OCI-LY7 (cell line): ENCODE data around the gene PFAS. TPM values are rescaled to one million over a fixed set of nuclear protein-coding genes. Genes with fewer than 3 reads are reported as not detected.

Experiments used
- BruUV-seq: library from RNA; stranded (reverse); fragments of 400-500 nt; replicated peaks from 2 replicates; lab custom pipeline; 2021; lab: Mats Ljungman, UMichigan
- CTCF ChIA-PET: fragments of 300-600 bp; sonication (Branson Sonifier 250); formaldehyde crosslinking; loops from one replicate; lab custom pipeline; 2022; ENCODE audit warnings: antibody characterized with exemption; ENCODE audit not compliant: unreplicated experiment; lab: Charles Lee
- POLR2A ChIA-PET: fragments of 300-600 bp; sonication (Branson Sonifier 250); formaldehyde crosslinking; loops from one replicate; lab custom pipeline; 2022; ENCODE audit warnings: antibody characterized with exemption; lab: Charles Lee
- DNase-seq: peaks from one replicate; pipeline ENCODE4 v3.0.0-alpha.2; 2015; ENCODE audit warnings: low spot score
- H2AFZ ChIP-seq: fragments of 200-600 bp; sonication (generic), shearing (Covaris generic); 2 replicates; pipeline ENCODE4 v1.6.1; 2014; ENCODE audit warnings: mild to moderate bottlenecking, antibody characterized with exemption, low read length, moderate library complexity
- H3K27ac ChIP-seq: fragments of 200-600 bp; sonication (generic); 2 replicates; pipeline ENCODE4 v1.5.1; 2014; ENCODE audit warnings: mixed run types, low read depth, mild to moderate bottlenecking, moderate library complexity, low read length, inconsistent platforms; ENCODE audit not compliant: poor library complexity, severe bottlenecking
- H3K36me3 ChIP-seq: fragments of 200-600 bp; sonication (generic); 2 replicates; pipeline ENCODE4 v1.6.1; 2014; ENCODE audit warnings: mild to moderate bottlenecking, antibody characterized with exemption, low read length, moderate library complexity, mixed read lengths; ENCODE audit not compliant: insufficient read depth
- H3K4me1 ChIP-seq: fragments of 200-600 bp; sonication (generic); 2 replicates; pipeline ENCODE4 v1.5.1; 2014; ENCODE audit warnings: mild to moderate bottlenecking, low read length; ENCODE audit not compliant: insufficient read depth, poor library complexity, severe bottlenecking
- H3K4me2 ChIP-seq: fragments of 200-600 bp; sonication (generic); 2 replicates; pipeline ENCODE4 v1.6.1; 2014; ENCODE audit warnings: mild to moderate bottlenecking, low read length
- H3K4me3 ChIP-seq: fragments of 200-600 bp; sonication (generic); 2 replicates; pipeline ENCODE4 v1.5.1; 2014; ENCODE audit warnings: mild to moderate bottlenecking, low read depth, low read length; ENCODE audit not compliant: poor library complexity, severe bottlenecking
- H3K79me2 ChIP-seq: fragments of 200-600 bp; sonication (generic); 2 replicates; pipeline ENCODE4 v1.6.1; 2016; ENCODE audit warnings: low read depth, mild to moderate bottlenecking, low read length, moderate library complexity, mixed read lengths; ENCODE audit not compliant: insufficient read depth
- H3K9me2 ChIP-seq: fragments of 200-600 bp; sonication (generic); 2 replicates; pipeline ENCODE4 v1.6.1; 2016; ENCODE audit warnings: mild to moderate bottlenecking, low read length, mixed read lengths; ENCODE audit not compliant: insufficient read depth
- H3K9me3 ChIP-seq: fragments of 200-600 bp; sonication (generic); 2 replicates; pipeline ENCODE4 v1.6.1; 2014; ENCODE audit warnings: mild to moderate bottlenecking, mixed run types, low read length, mixed read lengths
- H4K20me1 ChIP-seq: fragments of 200-600 bp; sonication (generic); 2 replicates; pipeline ENCODE4 v1.6.1; 2014; ENCODE audit warnings: mild to moderate bottlenecking, antibody characterized with exemption, low read length, moderate library complexity, mixed read lengths; ENCODE audit not compliant: insufficient read depth
- EZH2phosphoT487 ChIP-seq: fragments of 200-600 bp; sonication (generic); IDR thresholded peaks from 2 replicates; pipeline ENCODE4 v1.6.1; 2018; ENCODE audit warnings: low read depth, borderline replicate concordance, mild to moderate bottlenecking, mixed run types, antibody characterized with exemption, low read length, moderate library complexity, mixed read lengths
- intact Hi-C: fragments of 100-400 bp; cut with micrococcal nuclease; formaldehyde crosslinking; loops from one replicate; pipeline ENCODE4 v1.10.0; 2022; ENCODE audit not compliant: unreplicated experiment
- total RNA-seq, 2 experiments: library from RNA; depleted of rRNA in 1 of 2; stranded (reverse); fragments of >200 nt in 1 of 2; shearing (Covaris generic) in 1 of 2; gene quantifications; 2 replicates each; pipeline ENCODE4 v1.2.3, GENCODE V29; 2014 to 2022
- TF ChIP-seq, protein P1 (sequence below): fragments of 200-600 bp; sonication (generic); conservative IDR thresholded peaks from 2 replicates; pipeline ENCODE4 v1.5.1; 2014; ENCODE audit warnings: mild to moderate bottlenecking, antibody characterized with exemption, low read length, moderate library complexity, mixed read lengths

PFAS gene
- total RNA-seq, 2 experiments from 2014 or later, result 114 to 180 TPM

- intact Hi-C loops, result no loop called here
- no peak for TF ChIP-seq EZH2phosphoT487
- TF ChIP-seq, protein P1, sequence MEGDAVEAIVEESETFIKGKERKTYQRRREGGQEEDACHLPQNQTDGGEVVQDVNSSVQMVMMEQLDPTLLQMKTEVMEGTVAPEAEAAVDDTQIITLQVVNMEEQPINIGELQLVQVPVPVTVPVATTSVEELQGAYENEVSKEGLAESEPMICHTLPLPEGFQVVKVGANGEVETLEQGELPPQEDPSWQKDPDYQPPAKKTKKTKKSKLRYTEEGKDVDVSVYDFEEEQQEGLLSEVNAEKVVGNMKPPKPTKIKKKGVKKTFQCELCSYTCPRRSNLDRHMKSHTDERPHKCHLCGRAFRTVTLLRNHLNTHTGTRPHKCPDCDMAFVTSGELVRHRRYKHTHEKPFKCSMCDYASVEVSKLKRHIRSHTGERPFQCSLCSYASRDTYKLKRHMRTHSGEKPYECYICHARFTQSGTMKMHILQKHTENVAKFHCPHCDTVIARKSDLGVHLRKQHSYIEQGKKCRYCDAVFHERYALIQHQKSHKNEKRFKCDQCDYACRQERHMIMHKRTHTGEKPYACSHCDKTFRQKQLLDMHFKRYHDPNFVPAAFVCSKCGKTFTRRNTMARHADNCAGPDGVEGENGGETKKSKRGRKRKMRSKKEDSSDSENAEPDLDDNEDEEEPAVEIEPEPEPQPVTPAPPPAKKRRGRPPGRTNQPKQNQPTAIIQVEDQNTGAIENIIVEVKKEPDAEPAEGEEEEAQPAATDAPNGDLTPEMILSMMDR, result no peak
- no peaks in the 10 kb centered on the region for H3K4me1 ChIP-seq
- H2AFZ ChIP-seq, result no peak overlapping the region
- H3K79me2 ChIP-seq, result peaks cover 17% of the 10 kb centered on the region
- H3K27ac ChIP-seq, result no peak overlapping the region
- H3K4me2 ChIP-seq, result no peak overlapping the region
- no peak for DNase-seq
- no peaks in the 10 kb centered on the region for H4K20me1 ChIP-seq
- ChIA-PET CTCF (no interaction called here), POLR2A (no interaction called here)
- BruUV-seq, result no TSS peak
- H3K9me3 ChIP-seq, result no peaks in the 10 kb centered on the region
- no peaks in the 10 kb centered on the region for H3K9me2 ChIP-seq
- no peak overlapping the region for H3K4me3 ChIP-seq
- peaks cover 89% of the 10 kb centered on the region for H3K36me3 ChIP-seq
These were observed 7.6 kb downstream of the PFAS start for GRCh38 chr17:8256691-8257090.

GRCh38 chr17:8257801-8258200, 8.7 kb downstream of the PFAS start:
- no peak overlapping the region for H3K27ac ChIP-seq
- DNase-seq, result no peak
- H3K79me2 ChIP-seq, result peaks cover 6% of the 10 kb centered on the region
- TF ChIP-seq, protein P1, result no peak
- TF ChIP-seq EZH2phosphoT487, result no peak
- H3K4me1 ChIP-seq, result no peaks in the 10 kb centered on the region
- POLR2A ChIA-PET, result no interaction called here
- CTCF ChIA-PET, result interaction anchor here (0.6 kb wide), 1 partner anchor 171 kb away, joined by 3 read pairs; no protein-coding TSS in a partner anchor
- no peaks in the 10 kb centered on the region for H3K9me2 ChIP-seq
- no peak overlapping the region for H2AFZ ChIP-seq
- H3K4me3 ChIP-seq, result no peak overlapping the region
- no peak overlapping the region for H3K4me2 ChIP-seq
- intact Hi-C loops, result no loop called here
- no peaks in the 10 kb centered on the region for H4K20me1 ChIP-seq
- no peaks in the 10 kb centered on the region for H3K9me3 ChIP-seq
- H3K36me3 ChIP-seq, result peaks cover 96% of the 10 kb centered on the region
- BruUV-seq, result no TSS peak

- POLR2A ChIA-PET, result no interaction called here
- Histone ChIP-seq H3K36me3 (peaks cover 95% of the 10 kb centered on the region), H3K9me2 (no peaks in the 10 kb centered on the region), H3K79me2 (no peaks in the 10 kb centered on the region), H3K9me3 (no peaks in the 10 kb centered on the region), H2AFZ (no peak overlapping the region), H4K20me1 (no peaks in the 10 kb centered on the region), H3K4me2 (no peak overlapping the region), H3K4me1 (no peaks in the 10 kb centered on the region), H3K4me3 (no peak overlapping the region), H3K27ac (no peak overlapping the region)
- no peak for DNase-seq
- CTCF ChIA-PET, result interaction anchor here (0.6 kb wide), 1 partner anchor 200 kb away, joined by 6 read pairs; no protein-coding TSS in a partner anchor
- no TSS peak for BruUV-seq
- no peak for TF ChIP-seq EZH2phosphoT487
- TF ChIP-seq, protein P1, result no peak
- intact Hi-C loops, result no loop called here
These were observed 15.2 kb downstream of the PFAS start for GRCh38 chr17:8264320-8264719.
